Measurements from ENCODE around the gene UQCC2. TPM values are rescaled to one million over a fixed set of nuclear protein-coding genes. Genes with fewer than 3 reads are reported as not detected.
A peak's percentile ranks its signal among the peaks of the same experiment; 100 is the strongest.

The UQCC2 gene
- total RNA-seq, result 2.6 TPM

- Histone ChIP-seq H3K36me3 (peaks cover 0 to 5% of the 10 kb centered on the region in 2 donors), H3K27ac (peak within 1 kb of the TSS; percentile 81 to 93), H3K4me1 (peaks cover 6 to 9% of the 10 kb centered on the region in 2 donors), H3K9me3 (no peaks in the 10 kb centered on the region), H3K27me3 (no peaks in the 10 kb centered on the region), H3K4me3 (peak within 1 kb of the TSS; percentile 79 to 86)
- DNase-seq (ENCODE audit: low spot score in 2 of 2), result peak; percentile 80 to 97
- intact Hi-C loops (cut with DNase I), result loop anchor here (1.0 kb wide), 2 partner anchors 78 to 257 kb away; partner anchors contain the start of genes LEMD2 and ZBTB9
- peak; percentile 52 to 73 (median 59) for TF ChIP-seq CTCF (IDR thresholded peaks at IDR 0.05)
These were observed at the start of gene UQCC2 for GRCh38 chr6:33711140-33712129. TSS of gene UQCC2 (minus strand) at chr6:33711700. CDS start at chr6:33711686, 14 bp downstream.

- no peak for DNase-seq (ENCODE audit: low spot score in 2 of 2)
- H3K4me1 ChIP-seq, result no peaks in the 10 kb centered on the region
- H3K36me3 ChIP-seq, result no peaks in the 10 kb centered on the region
- H3K9me3 ChIP-seq, result no peaks in the 10 kb centered on the region
- intact Hi-C loops (cut with DNase I), result no loop called here
- H3K4me3 ChIP-seq, result no peak overlapping the region
- H3K27ac ChIP-seq, result no peak overlapping the region
- TF ChIP-seq CTCF (IDR thresholded peaks at IDR 0.05), result no peak
- H3K27me3 ChIP-seq, result no peaks in the 10 kb centered on the region
These were observed 48.6 kb upstream of the UQCC2 start for GRCh38 chr6:33759887-33760629.

GRCh38 chr6:33758815-33759216, 47.3 kb upstream of the UQCC2 start:
- Histone ChIP-seq H3K9me3 (no peaks in the 10 kb centered on the region), H3K27ac (no peak overlapping the region), H3K4me3 (no peak overlapping the region), H3K4me1 (no peaks in the 10 kb centered on the region), H3K27me3 (no peaks in the 10 kb centered on the region), H3K36me3 (no peaks in the 10 kb centered on the region)
- TF ChIP-seq CTCF (IDR thresholded peaks at IDR 0.05), result no peak
- intact Hi-C loops (cut with DNase I), result no loop called here
- DNase-seq (ENCODE audit: low spot score in 2 of 2), result no peak

- Histone ChIP-seq H3K4me3 (no peak overlapping the region), H3K4me1 (no peaks in the 10 kb centered on the region), H3K36me3 (no peaks in the 10 kb centered on the region), H3K9me3 (no peaks in the 10 kb centered on the region), H3K27ac (no peak overlapping the region), H3K27me3 (no peaks in the 10 kb centered on the region)
- intact Hi-C loops (cut with DNase I), result no loop called here
- TF ChIP-seq CTCF (IDR thresholded peaks at IDR 0.05), result no peak
- DNase-seq (ENCODE audit: low spot score in 2 of 2), result no peak
These were observed 46.4 kb upstream of the UQCC2 start for GRCh38 chr6:33757906-33758305.

- H3K4me1 ChIP-seq, result no peaks in the 10 kb centered on the region
- intact Hi-C loops (cut with DNase I), result no loop called here
- H3K9me3 ChIP-seq, result no peaks in the 10 kb centered on the region
- no peaks in the 10 kb centered on the region for H3K36me3 ChIP-seq
- no peak overlapping the region for H3K4me3 ChIP-seq
- no peak for DNase-seq (ENCODE audit: low spot score in 2 of 2)
- no peak for TF ChIP-seq CTCF (IDR thresholded peaks at IDR 0.05)
- H3K27ac ChIP-seq, result no peak overlapping the region
- H3K27me3 ChIP-seq, result no peaks in the 10 kb centered on the region
These were observed 45.6 kb upstream of the UQCC2 start for GRCh38 chr6:33757113-33757512.

All from ascending aorta (tissue), 2 donors.